ENCODE results near the gene MYO19. TPM values are rescaled to one million over a fixed set of nuclear protein-coding genes. Genes with fewer than 3 reads are reported as not detected.

MYO19 gene
- total and polyA plus RNA-seq, 7 donors, result 10.1 to 28.7 (median 15.2) TPM

- Histone ChIP-seq H3K27ac (peak overlapping the region; percentile 100), H3K4me1 (peaks cover 60% of the 10 kb centered on the region), H3K36me3 (ENCODE audit: insufficient read depth in 1 of 2, low read depth in 1 of 2) (peaks cover 2 to 14% of the 10 kb centered on the region in 2 donors), H3K9me3 (no peaks in the 10 kb centered on the region), H3K27me3 (ENCODE audit: insufficient read depth in 3 of 3, low read length in 2 of 3) (no peaks in the 10 kb centered on the region), H3K4me3 (peak overlapping the region; percentile 88)
- TF ChIP-seq CTCF (IDR thresholded peaks at IDR 0.05), result no peak
- no peak for DNase-seq
- intact Hi-C loops (cut with DNase I), result no loop called here
- ATAC-seq, result no peak
These were observed 13.1 kb upstream of the MYO19 start for GRCh38 chr17:36547776-36548175.

- intact Hi-C loops (cut with DNase I), result no loop called here
- peaks cover 50% of the 10 kb centered on the region for H3K4me1 ChIP-seq
These were observed 11.9 kb upstream of the MYO19 start for GRCh38 chr17:36546418-36547093.

GRCh38 chr17:36545465-36546417, 11.1 kb upstream of the MYO19 start:
- peak; percentile 98 to 99 for DNase-seq
- H3K4me3 ChIP-seq, result peak overlapping the region; percentile 88
- peaks cover 45% of the 10 kb centered on the region for H3K4me1 ChIP-seq
- peak overlapping the region; percentile 100 for H3K27ac ChIP-seq
- H3K9me3 ChIP-seq, result no peaks in the 10 kb centered on the region
- H3K27me3 ChIP-seq (ENCODE audit: insufficient read depth in 3 of 3, low read length in 2 of 3), result no peaks in the 10 kb centered on the region
- ATAC-seq, result peak; percentile 89 to 93 (median 91)
- WGBS, 3 donors, result 0 to 2% (median 1%) methylated on average over 49 to 60 of the region's 60 CpGs
- H3K36me3 ChIP-seq (ENCODE audit: insufficient read depth in 1 of 2, low read depth in 1 of 2), result peaks cover 2 to 14% of the 10 kb centered on the region in 2 donors
- intact Hi-C loops (cut with DNase I), result no loop called here
- no peak for TF ChIP-seq CTCF (IDR thresholded peaks at IDR 0.05)

More at GRCh38 chr17:36546418-36547093, 11.9 kb upstream of the MYO19 start:
- 14 to 18% (median 15%) methylated on average over 7 of the region's 7 CpGs for WGBS, 3 donors
- Histone ChIP-seq H3K4me3 (peak overlapping the region; percentile 88), H3K27ac (peak overlapping the region; percentile 100), H3K27me3 (ENCODE audit: insufficient read depth in 3 of 3, low read length in 2 of 3) (no peaks in the 10 kb centered on the region), H3K36me3 (ENCODE audit: insufficient read depth in 1 of 2, low read depth in 1 of 2) (peaks cover 2 to 14% of the 10 kb centered on the region in 2 donors), H3K9me3 (no peaks in the 10 kb centered on the region)
- DNase-seq, result no peak
- ATAC-seq, result no peak
- TF ChIP-seq CTCF (IDR thresholded peaks at IDR 0.05), result no peak

GRCh38 chr17:36545077-36545464, 10.4 kb upstream of the MYO19 start:
- no peaks in the 10 kb centered on the region for H3K27me3 ChIP-seq (ENCODE audit: insufficient read depth in 3 of 3, low read length in 2 of 3)
- peak overlapping the region; percentile 88 for H3K4me3 ChIP-seq
- peaks cover 2 to 14% of the 10 kb centered on the region in 2 donors for H3K36me3 ChIP-seq (ENCODE audit: insufficient read depth in 1 of 2, low read depth in 1 of 2)
- peaks cover 41% of the 10 kb centered on the region for H3K4me1 ChIP-seq
- no peak for TF ChIP-seq CTCF (IDR thresholded peaks at IDR 0.05)
- 0 to 1% (median 1%) methylated on average over 5 to 37 of the region's 38 CpGs for WGBS, 3 donors
- peak overlapping the region; percentile 100 for H3K27ac ChIP-seq
- intact Hi-C loops (cut with DNase I), result no loop called here
- DNase-seq (no peak), ATAC-seq (peak; percentile 45 to 53 (median 50))
- no peaks in the 10 kb centered on the region for H3K9me3 ChIP-seq
